Activated naive CD8-positive, alpha-beta T cell treated with anti-CD3 and anti-CD28 coated beads, Interleukin-2, amount 50 U/mL, for 24 hours (primary cell): ENCODE data around the gene ZGLP1.
"Not testable (repeated sequence)": the region's sequence is repeated elsewhere in the genome, so short reads cannot be mapped to it uniquely, and the experiment has no call there.

Experiments used
- ATAC-seq: fragments of 150-1000 bp; cut with Tn5 transposase; one replicate; pipeline ENCODE4 v1.10.0; 2021
- DNase-seq: peaks from one replicate; pipeline ENCODE4 v3.0.0; 2021
- H3K27ac Mint-ChIP-seq: one replicate; pipeline ENCODE4 v1.8.0; 2021; ENCODE audit warnings: mild to moderate bottlenecking, mixed read lengths
- H3K27me3 Mint-ChIP-seq: one replicate; pipeline ENCODE4 v1.8.0; 2021; ENCODE audit warnings: mixed read lengths
- H3K36me3 Mint-ChIP-seq: one replicate; pipeline ENCODE4 v1.8.0; 2021; ENCODE audit warnings: low read depth, mixed read lengths
- H3K4me1 Mint-ChIP-seq: one replicate; pipeline ENCODE4 v1.8.0; 2021; ENCODE audit warnings: mixed read lengths
- H3K4me3 Mint-ChIP-seq: one replicate; pipeline ENCODE4 v1.8.0; 2021; ENCODE audit warnings: mild to moderate bottlenecking, moderate library complexity, mixed read lengths
- H3K9me3 Mint-ChIP-seq: one replicate; pipeline ENCODE4 v1.8.0; 2021; ENCODE audit warnings: mixed read lengths

ZGLP1 gene

DNA sequence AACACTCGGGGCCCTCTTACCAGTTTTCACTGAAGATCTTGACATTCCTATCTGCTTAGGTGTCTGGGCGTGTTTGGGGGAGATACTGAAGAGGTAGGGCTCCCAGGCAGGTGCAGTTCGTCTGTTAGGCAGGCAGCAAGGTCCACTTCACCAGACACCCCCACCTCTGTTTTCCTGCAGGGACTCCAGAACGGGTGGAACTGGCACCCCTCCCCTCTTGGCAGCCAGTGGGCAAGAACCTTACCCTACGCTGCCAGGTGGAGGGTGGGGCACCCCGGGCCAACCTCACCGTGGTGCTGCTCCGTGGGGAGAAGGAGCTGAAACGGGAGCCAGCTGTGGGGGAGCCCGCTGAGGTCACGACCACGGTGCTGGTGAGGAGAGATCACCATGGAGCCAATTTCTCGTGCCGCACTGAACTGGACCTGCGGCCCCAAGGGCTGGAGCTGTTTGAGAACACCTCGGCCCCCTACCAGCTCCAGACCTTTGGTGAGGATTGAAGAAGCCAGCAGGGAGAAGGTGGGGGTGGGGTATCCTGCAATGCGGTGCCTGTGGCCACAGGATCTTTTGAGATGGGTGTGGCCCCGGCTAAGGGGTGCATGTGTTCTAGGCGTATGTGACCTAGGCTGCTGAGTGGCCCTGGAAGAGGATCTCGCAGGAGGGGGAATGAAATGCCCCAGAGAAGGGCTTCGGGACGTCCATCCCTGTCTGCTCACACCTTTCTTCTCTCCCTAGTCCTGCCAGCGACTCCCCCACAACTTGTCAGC is 26.1 kb downstream of the ZGLP1 start:
- DNase-seq: no peak
- no peak for ATAC-seq
- no peaks in the 10 kb centered on the region for H3K9me3 Mint-ChIP-seq
- H3K27me3 Mint-ChIP-seq: peaks cover 8% of the 10 kb centered on the region
- H3K36me3 Mint-ChIP-seq: peaks cover 49% of the 10 kb centered on the region
- H3K27ac Mint-ChIP-seq: no peak overlapping the region
- H3K4me1 Mint-ChIP-seq: peaks cover 38% of the 10 kb centered on the region
- no peak overlapping the region for H3K4me3 Mint-ChIP-seq

DNA sequence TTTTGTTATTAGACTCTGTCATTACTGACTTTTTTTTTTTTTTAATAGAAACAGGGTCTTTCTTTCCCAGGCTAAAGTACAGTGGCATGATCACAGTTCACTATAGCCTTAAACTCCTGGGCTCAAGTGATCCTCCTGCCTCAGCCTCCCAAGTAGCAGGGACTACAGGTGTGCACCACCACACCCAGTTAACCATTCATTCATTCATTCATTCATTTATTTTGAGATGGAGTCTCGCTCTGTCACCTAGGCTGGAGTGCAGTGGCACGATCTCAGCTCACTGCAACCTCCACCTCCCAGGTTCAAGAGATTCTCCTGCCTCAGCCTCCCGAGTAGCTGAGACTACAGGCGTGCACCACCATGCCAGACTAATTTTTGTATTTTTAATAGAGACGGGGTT is 27.6 kb downstream of the ZGLP1 start:
- not testable (repeated sequence) for DNase-seq, H3K27me3 Mint-ChIP-seq, H3K4me3 Mint-ChIP-seq, ATAC-seq, H3K27ac Mint-ChIP-seq, H3K9me3 Mint-ChIP-seq
- Mint-ChIP-seq H3K36me3 (peaks cover 57% of the 10 kb centered on the region), H3K4me1 (peaks cover 35% of the 10 kb centered on the region)

DNA sequence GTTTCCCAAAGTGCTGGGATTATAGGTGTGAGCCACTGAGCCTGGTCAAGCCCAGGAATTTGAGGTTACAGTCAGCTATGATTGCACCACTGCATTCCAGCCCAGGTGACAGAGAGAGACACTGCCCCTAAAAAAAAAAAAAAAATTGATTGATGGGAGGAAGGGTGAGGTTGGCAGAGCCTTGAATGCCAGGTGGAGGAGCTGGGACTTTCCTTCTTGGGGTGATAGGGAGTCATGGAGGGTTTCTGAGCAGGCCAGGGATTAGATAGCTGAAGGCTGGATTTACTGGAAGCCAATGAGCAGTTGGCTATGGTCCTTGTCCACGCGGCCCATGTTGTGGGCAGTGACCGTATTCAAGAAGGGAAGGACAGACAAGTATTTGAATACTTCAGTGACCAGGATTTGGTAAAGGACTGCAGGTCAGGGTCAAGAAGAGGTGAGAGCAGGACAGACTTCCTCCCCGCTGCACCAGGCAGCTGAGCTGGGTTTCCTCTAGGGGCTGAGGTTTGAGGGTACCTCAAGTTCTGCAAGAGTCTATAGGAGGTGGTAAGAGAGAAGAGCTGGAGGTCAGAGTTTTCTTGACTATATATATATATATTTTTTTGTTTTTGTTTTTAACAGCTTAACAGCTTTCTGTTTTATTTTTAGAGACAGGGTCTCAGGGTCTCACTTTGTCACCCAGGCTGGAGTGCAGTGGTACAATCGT is 29.7 kb downstream of the ZGLP1 start:
- Mint-ChIP-seq H3K4me3 (no peak overlapping the region), H3K4me1 (peaks cover 24% of the 10 kb centered on the region), H3K27me3 (no peaks in the 10 kb centered on the region), H3K36me3 (peaks cover 47% of the 10 kb centered on the region), H3K27ac (no peak overlapping the region), H3K9me3 (no peaks in the 10 kb centered on the region)
- ATAC-seq (no peak), DNase-seq (no peak)

DNA sequence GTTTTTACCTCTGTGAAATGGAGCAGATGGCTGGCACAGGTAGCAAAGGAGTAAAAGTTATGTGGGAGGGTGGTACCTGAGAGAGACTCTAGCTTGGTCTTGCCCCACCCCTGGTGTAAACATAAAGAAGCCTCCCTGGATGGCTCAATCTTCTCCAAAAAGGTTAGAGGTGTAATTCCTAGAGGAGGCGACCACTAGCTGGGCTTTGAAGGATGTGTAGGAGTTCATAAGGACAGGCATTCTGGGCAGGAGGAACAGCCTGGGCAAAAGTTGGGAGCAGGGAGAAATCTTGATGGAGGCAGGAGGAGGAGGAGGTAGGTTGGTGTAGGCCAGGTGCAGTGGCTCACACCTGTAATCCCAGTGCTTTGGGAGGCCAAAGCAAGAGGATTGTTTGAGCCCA is 30.7 kb downstream of the ZGLP1 start:
- Mint-ChIP-seq H3K4me3 (no peak overlapping the region), H3K4me1 (peaks cover 31% of the 10 kb centered on the region), H3K27ac (no peak overlapping the region), H3K27me3 (no peaks in the 10 kb centered on the region), H3K9me3 (no peaks in the 10 kb centered on the region), H3K36me3 (peaks cover 46% of the 10 kb centered on the region)
- ATAC-seq (no peak), DNase-seq (no peak)

DNA sequence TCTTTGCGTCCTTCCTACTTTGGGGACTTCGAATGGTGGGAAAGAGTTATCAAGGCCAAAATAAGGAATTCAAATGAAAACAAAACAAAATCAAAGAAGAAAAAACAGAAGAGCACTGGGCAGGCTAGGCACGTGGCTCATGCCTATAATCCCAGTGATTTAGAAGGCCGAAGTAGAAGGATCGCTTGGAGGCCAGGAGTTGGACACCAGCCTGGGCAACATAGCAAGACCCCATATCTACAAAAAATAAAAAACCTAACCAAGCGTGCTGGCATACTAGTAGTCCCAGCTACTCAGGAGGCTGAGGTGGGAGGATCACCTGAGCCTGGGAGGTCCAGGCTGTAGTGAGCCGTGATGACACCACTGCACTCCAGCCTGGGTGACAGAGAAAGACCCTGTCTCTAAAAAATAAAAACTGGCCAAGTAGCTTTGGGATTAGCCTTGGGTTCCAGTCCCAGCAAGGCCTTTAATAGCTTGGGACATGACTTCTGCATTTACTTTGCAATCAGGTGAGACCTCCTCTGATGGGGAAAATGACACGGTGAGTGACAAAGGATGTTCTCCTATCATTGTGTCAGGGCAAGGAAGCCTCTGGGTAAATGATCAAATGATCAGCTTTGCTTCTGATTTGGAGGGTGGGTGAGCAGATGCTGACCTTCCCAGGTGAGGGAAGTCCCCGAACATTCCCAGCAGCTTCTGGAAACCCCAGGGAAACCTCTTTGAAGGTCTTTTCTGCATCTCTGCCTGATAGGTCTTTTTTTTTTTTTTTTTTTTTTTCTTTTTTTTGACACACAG is 31.6 kb downstream of the ZGLP1 start:
- H3K4me3 Mint-ChIP-seq: no peak overlapping the region
- DNase-seq: no peak
- H3K36me3 Mint-ChIP-seq: peaks cover 42% of the 10 kb centered on the region
- H3K4me1 Mint-ChIP-seq: peaks cover 31% of the 10 kb centered on the region
- no peaks in the 10 kb centered on the region for H3K27me3 Mint-ChIP-seq
- H3K27ac Mint-ChIP-seq: no peak overlapping the region
- ATAC-seq: no peak
- H3K9me3 Mint-ChIP-seq: no peaks in the 10 kb centered on the region

DNA sequence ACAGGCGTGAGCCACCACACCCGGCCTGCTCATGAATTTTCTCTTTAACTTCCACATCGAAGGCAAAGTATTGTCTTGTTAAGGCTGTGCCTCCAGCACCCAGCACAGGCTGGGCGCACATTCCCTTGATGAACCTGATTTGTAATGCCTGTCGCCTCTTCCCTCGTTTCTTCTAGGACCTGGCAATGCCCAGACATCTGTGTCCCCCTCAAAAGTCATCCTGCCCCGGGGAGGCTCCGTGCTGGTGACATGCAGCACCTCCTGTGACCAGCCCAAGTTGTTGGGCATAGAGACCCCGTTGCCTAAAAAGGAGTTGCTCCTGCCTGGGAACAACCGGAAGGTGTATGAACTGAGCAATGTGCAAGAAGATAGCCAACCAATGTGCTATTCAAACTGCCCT is 35.0 kb downstream of the ZGLP1 start:
- H3K4me3 Mint-ChIP-seq: peak overlapping the region; percentile 33
- peaks cover 55% of the 10 kb centered on the region for H3K4me1 Mint-ChIP-seq
- ATAC-seq: no peak
- no peak overlapping the region for H3K27ac Mint-ChIP-seq
- no peaks in the 10 kb centered on the region for H3K9me3 Mint-ChIP-seq
- H3K27me3 Mint-ChIP-seq: no peaks in the 10 kb centered on the region
- H3K36me3 Mint-ChIP-seq: peaks cover 38% of the 10 kb centered on the region
- DNase-seq: no peak

DNA sequence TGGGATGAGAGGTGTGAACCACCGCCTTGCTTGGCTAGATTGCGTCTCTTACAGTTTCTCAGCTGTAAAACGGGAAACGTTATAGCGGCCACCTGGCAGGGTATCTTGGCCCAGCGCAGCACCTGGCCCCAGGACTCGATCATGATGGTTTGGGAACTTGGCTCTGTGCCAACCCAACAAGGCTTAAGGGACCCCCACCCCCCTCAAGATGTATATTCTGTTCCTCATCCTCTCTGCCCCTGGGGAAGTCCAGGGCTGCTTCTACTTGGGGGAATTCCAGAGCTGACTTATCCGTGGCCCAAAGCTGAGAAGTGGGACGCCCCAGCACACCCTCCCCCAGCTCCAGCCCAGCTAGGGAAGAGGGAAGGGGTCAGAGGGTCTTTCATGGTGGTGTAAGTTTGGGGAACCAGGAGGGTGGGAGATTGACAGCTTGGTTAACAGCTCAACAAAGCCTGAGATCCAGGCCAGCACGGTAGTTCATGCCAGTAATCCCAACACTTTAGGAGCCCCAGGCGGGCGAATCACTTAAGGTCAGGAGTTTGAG is 38.0 kb downstream of the ZGLP1 start:
- H3K9me3 Mint-ChIP-seq: no peaks in the 10 kb centered on the region
- ATAC-seq (no peak), DNase-seq (peak; percentile 57)
- H3K36me3 Mint-ChIP-seq: peaks cover 22% of the 10 kb centered on the region
- no peaks in the 10 kb centered on the region for H3K27me3 Mint-ChIP-seq
- peaks cover 45% of the 10 kb centered on the region for H3K4me1 Mint-ChIP-seq
- peak overlapping the region; percentile 89 for H3K27ac Mint-ChIP-seq
- H3K4me3 Mint-ChIP-seq: peak overlapping the region; percentile 85

DNA sequence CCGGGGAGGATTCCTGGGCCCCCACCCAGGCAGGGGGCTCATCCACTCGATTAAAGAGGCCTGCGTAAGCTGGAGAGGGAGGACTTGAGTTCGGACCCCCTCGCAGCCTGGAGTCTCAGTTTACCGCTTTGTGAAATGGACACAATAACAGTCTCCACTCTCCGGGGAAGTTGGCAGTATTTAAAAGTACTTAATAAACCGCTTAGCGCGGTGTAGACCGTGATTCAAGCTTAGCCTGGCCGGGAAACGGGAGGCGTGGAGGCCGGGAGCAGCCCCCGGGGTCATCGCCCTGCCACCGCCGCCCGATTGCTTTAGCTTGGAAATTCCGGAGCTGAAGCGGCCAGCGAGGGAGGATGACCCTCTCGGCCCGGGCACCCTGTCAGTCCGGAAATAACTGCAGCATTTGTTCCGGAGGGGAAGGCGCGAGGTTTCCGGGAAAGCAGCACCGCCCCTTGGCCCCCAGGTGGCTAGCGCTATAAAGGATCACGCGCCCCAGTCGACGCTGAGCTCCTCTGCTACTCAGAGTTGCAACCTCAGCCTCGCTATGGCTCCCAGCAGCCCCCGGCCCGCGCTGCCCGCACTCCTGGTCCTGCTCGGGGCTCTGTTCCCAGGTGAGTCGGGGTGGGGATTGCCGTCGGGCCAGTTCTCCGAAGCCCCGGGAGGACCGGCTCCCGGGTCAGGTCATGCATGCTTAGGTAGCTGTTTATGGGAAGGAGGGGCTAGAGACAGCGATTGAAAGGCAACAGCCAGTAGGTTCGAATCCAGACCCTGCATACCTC is 38.8 kb downstream of the ZGLP1 start, which contains the start of gene ICAM1:
Gene ICAM1, plus strand, starts transcription at position 505 of the 779 bp plus-strand sequence. Its CDS starts 40 bp downstream, at position 545.
- H3K9me3 Mint-ChIP-seq: no peaks in the 10 kb centered on the region
- peak; percentile 66 for ATAC-seq

DNA sequence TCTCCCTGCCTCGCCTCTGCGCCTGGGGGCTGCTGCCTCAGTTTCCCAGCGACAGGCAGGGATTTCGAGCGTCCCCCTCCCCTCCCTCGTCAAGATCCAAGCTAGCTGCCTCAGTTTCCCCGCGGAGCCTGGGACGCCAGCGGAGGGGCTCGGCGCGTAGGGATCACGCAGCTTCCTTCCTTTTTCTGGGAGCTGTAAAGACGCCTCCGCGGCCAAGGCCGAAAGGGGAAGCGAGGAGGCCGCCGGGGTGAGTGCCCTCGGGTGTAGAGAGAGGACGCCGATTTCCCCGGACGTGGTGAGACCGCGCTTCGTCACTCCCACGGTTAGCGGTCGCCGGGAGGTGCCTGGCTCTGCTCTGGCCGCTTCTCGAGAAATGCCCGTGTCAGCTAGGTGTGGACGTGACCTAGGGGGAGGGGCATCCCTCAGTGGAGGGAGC is 39.4 kb downstream of the ZGLP1 start:
- H3K4me3 Mint-ChIP-seq: peak overlapping the region; percentile 85
- H3K27ac Mint-ChIP-seq: peak overlapping the region; percentile 89
- no peaks in the 10 kb centered on the region for H3K9me3 Mint-ChIP-seq
- DNase-seq (peak; percentile 87), ATAC-seq (peak; percentile 73)
- H3K27me3 Mint-ChIP-seq: no peaks in the 10 kb centered on the region
- peaks cover 19% of the 10 kb centered on the region for H3K36me3 Mint-ChIP-seq
- peaks cover 43% of the 10 kb centered on the region for H3K4me1 Mint-ChIP-seq

More for the DNA sequence above, 38.8 kb downstream of the ZGLP1 start, which contains the start of gene ICAM1:
- Mint-ChIP-seq H3K4me3 (peak within 1 kb of the TSS; percentile 85), H3K36me3 (peaks cover 22% of the 10 kb centered on the region), H3K27me3 (no peaks in the 10 kb centered on the region), H3K4me1 (peaks cover 45% of the 10 kb centered on the region), H3K27ac (peak within 1 kb of the TSS; percentile 89)
- DNase-seq: peak; percentile 84

DNA sequence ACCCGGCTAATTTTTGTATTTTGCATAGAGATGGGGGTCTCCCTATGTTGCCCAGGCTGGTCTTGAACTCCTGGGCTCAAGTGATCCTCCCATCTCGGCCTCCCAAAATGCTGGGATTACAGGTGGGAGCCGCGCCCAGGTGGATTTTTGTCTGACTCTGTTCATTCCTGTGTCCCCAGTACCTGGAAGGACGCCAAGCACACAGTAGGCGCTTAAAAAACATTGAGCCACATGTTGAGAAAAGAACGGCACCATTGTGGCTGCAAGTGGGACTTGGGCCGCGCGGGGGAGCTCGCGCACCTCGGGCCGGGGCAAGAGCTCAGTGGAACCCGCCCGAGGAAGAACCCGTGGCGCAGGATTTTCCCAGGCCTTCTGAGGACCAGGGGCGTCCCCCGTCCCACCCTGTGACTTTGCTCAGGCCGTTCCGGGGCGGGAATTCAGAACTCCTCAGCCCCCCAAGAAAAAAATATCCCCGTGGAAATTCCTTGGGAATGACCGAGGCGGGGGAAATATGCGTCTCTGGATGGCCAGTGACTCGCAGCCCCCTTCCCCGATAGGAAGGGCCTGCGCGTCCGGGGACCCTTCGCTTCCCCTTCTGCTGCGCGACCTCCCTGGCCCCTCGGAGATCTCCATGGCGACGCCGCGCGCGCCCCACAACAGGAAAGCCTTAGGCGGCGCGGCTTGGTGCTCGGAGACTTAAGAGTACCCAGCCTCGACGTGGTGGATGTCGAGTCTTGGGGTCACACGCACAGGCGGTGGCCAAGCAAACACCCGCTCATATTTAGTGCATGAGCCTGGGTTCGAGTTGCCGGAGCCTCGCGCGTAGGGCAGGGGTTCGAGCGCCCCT is 40.1 kb downstream of the ZGLP1 start:
- DNase-seq: peak; percentile 94
- peak; percentile 65 for ATAC-seq
- peaks cover 13% of the 10 kb centered on the region for H3K36me3 Mint-ChIP-seq
- peak overlapping the region; percentile 85 for H3K4me3 Mint-ChIP-seq
- no peaks in the 10 kb centered on the region for H3K9me3 Mint-ChIP-seq
- H3K27ac Mint-ChIP-seq: peak overlapping the region; percentile 89
- H3K4me1 Mint-ChIP-seq: peaks cover 37% of the 10 kb centered on the region
- no peaks in the 10 kb centered on the region for H3K27me3 Mint-ChIP-seq

DNA sequence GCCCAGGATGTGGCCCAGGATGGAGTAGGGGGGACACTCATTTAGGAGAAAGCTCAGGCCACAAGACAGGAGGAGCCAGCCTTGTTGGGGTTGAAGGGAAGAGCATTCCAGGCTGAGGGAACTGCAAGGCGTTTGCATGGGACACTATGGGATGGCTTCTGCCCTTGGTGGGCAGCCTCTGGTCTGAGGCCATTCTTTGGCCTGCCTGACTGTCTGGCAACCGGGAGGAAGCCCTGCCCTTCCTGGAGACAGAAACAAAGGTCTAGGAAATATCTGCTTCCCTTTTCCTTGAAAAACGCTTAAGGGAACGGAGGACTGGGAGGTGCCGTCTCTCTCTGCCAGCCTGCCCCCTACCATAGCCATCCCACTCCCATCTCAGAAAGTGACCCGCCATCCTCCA is 41.5 kb downstream of the ZGLP1 start:
- Mint-ChIP-seq H3K36me3 (peaks cover 8% of the 10 kb centered on the region), H3K9me3 (no peaks in the 10 kb centered on the region), H3K4me3 (no peak overlapping the region), H3K4me1 (peaks cover 33% of the 10 kb centered on the region), H3K27ac (no peak overlapping the region), H3K27me3 (no peaks in the 10 kb centered on the region)
- ATAC-seq: no peak
- no peak for DNase-seq

DNA sequence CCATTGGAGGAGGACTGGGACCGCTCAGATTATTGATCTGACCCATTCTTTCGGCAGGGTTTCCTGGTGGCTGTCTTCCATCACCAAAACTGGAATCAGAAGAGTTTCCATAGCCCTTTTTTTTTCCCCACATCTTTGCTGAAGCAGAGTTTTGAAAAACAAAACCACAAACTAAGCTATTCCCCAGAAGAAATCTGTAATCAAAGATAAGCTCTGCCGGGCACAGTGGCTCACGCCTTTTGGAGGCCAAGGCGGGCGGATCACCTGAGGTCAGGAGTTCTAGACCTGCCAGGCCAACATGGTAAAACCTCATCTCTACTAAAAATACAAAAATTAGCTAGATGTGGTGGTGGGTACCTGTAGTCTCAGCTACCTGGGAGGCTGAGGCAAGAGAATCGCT is 42.9 kb downstream of the ZGLP1 start:
- ATAC-seq (no peak), DNase-seq (no peak)

DNA sequence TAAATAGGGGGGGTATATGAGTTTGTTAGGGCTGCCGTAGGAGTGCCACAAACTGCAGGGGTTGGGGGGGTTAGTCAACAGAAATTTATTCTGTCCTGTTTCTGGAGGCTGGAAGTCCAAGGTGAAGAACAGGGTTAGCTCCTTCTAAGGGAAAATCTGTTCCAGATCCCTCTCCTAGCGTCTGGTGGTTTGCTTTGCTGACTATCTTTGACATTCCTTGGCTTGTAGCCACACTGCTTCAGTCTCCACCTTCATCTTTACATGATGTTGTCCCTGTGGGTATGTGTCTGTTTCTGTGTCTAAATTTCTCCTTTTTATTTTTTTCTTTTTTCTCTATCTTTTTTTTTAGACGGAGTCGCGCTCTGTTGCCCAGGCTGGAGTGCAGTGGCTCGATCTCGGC is 46.8 kb downstream of the ZGLP1 start:
- H3K27ac Mint-ChIP-seq: no peak overlapping the region
- DNase-seq (no peak), ATAC-seq (no peak)
- no peaks in the 10 kb centered on the region for H3K9me3 Mint-ChIP-seq
- H3K27me3 Mint-ChIP-seq: no peaks in the 10 kb centered on the region
- H3K36me3 Mint-ChIP-seq: peaks cover 11% of the 10 kb centered on the region
- H3K4me3 Mint-ChIP-seq: no peak overlapping the region
- peaks cover 29% of the 10 kb centered on the region for H3K4me1 Mint-ChIP-seq

More for the DNA sequence above, 42.9 kb downstream of the ZGLP1 start:
- no peak overlapping the region for H3K27ac Mint-ChIP-seq
- H3K4me3 Mint-ChIP-seq: no peak overlapping the region
- no peaks in the 10 kb centered on the region for H3K27me3 Mint-ChIP-seq
- H3K4me1 Mint-ChIP-seq: peaks cover 22% of the 10 kb centered on the region
- no peaks in the 10 kb centered on the region for H3K9me3 Mint-ChIP-seq
- H3K36me3 Mint-ChIP-seq: peaks cover under 1% of the 10 kb centered on the region
